Endothelial cell of umbilical vein (primary cell): ENCODE data around the gene LITAFD. TPM values are rescaled to one million over a fixed set of nuclear protein-coding genes. Genes with fewer than 3 reads are reported as not detected.

Experiments used
- BruUV-seq: library from RNA; stranded (reverse); fragments of 400-500 nt; replicated peaks from 2 replicates; lab custom pipeline; 2021; lab: Mats Ljungman, UMichigan
- CTCF ChIA-PET: fragments of 300-600, 350-600 bp; sonication (Branson Sonifier 250); formaldehyde crosslinking; loops from one replicate; lab custom pipeline; 2021; ENCODE audit warnings: antibody characterized with exemption, inconsistent platforms; lab: Charles Lee
- POLR2A ChIA-PET: fragments of 300-600, 350-600 bp; sonication (Branson Sonifier 250); formaldehyde crosslinking; loops from one replicate; lab custom pipeline; 2021; ENCODE audit warnings: antibody characterized with exemption, inconsistent platforms; lab: Charles Lee
- DNase-seq: peaks from one replicate; pipeline ENCODE4 v3.0.0-alpha.2; 2011; ENCODE audit warnings: low read depth, low spot score
- FAIRE-seq: peaks from 2 replicates; lab custom pipeline; 2011; peaks lifted over from hg19 to GRCh38; lab: Jason Lieb, UNC
- H2AFZ ChIP-seq: 2 replicates; pipeline ENCODE4 v1.6.0; 2012; ENCODE audit warnings: low read depth, low read length, control low read depth, inconsistent platforms
- H3K27ac ChIP-seq: 2 replicates; pipeline ENCODE4 v1.5.1; 2011; ENCODE audit warnings: low read depth, mild to moderate bottlenecking, control low read depth, low read length, moderate library complexity; ENCODE audit not compliant: insufficient read depth
- H3K27me3 ChIP-seq, 2 experiments: 2 replicates each; pipeline versions ENCODE4 v1.6.0 to v1.6.1; 2011; ENCODE audit warnings: low read length in 2 of 2, mixed read lengths in 1 of 2; ENCODE audit not compliant: control insufficient read depth in 2 of 2, insufficient read depth in 2 of 2
- H3K36me3 ChIP-seq, 2 experiments: 2 replicates in 1 of 2; 3 replicates in 1 of 2; pipeline ENCODE4 v1.5.1; 2011; ENCODE audit warnings: low read length in 2 of 2, mild to moderate bottlenecking in 1 of 2, moderate library complexity in 1 of 2; ENCODE audit not compliant: control insufficient read depth in 2 of 2, insufficient read depth in 2 of 2; ENCODE audit errors: extremely low read depth in 1 of 2
- H3K4me1 ChIP-seq: 3 replicates; pipeline ENCODE4 v1.5.1; 2011; ENCODE audit warnings: mild to moderate bottlenecking, low read length; ENCODE audit not compliant: control insufficient read depth, insufficient read depth; ENCODE audit errors: extremely low read depth
- H3K4me2 ChIP-seq: 2 replicates; pipeline ENCODE4 v1.6.1; 2011; ENCODE audit warnings: low read length, control low read depth, mixed read lengths; ENCODE audit not compliant: insufficient read depth
- H3K4me3 ChIP-seq, 3 experiments: fragments of 200-600 bp in 1 of 3; sonication (generic), shearing (Covaris generic) in 1 of 3; replicated peaks in 1 of 3; 2 replicates each; pipeline ENCODE4 v1.5.1; 2011 to 2016; ENCODE audit warnings: control low read depth in 3 of 3, low read length in 3 of 3, mild to moderate bottlenecking in 2 of 3, inconsistent platforms in 1 of 3, low read depth in 1 of 3, moderate library complexity in 1 of 3; ENCODE audit not compliant: insufficient read depth in 1 of 3
- H3K79me2 ChIP-seq: 2 replicates; pipeline ENCODE4 v1.6.0; 2012; ENCODE audit warnings: low read length, inconsistent platforms; ENCODE audit not compliant: control insufficient read depth, insufficient read depth
- H3K9ac ChIP-seq: replicated peaks from 2 replicates; pipeline ENCODE3; 2011; ENCODE audit warnings: low read length, control low read depth; ENCODE audit not compliant: insufficient read depth; ENCODE audit errors: extremely low read depth
- H3K9me1 ChIP-seq: replicated peaks from 3 replicates; pipeline ENCODE4 v1.6.0; 2011; ENCODE audit warnings: mild to moderate bottlenecking, low read length; ENCODE audit not compliant: control insufficient read depth, insufficient read depth; ENCODE audit errors: extremely low read depth
- H3K9me3 ChIP-seq: replicated peaks from 2 replicates; pipeline ENCODE4 v1.5.1; 2012; ENCODE audit warnings: low read length, inconsistent platforms; ENCODE audit not compliant: control insufficient read depth, insufficient read depth
- H4K20me1 ChIP-seq: replicated peaks from 2 replicates; pipeline ENCODE3; 2011; ENCODE audit warnings: mild to moderate bottlenecking, low read length; ENCODE audit not compliant: control insufficient read depth, insufficient read depth; ENCODE audit errors: extremely low read depth
- EZH2 ChIP-seq: IDR thresholded peaks from 2 replicates; pipeline ENCODE4 v1.6.1; 2012; ENCODE audit warnings: borderline replicate concordance, low read depth, mild to moderate bottlenecking, moderate library complexity, low read length, inconsistent platforms; ENCODE audit not compliant: severe bottlenecking
- GATA2 ChIP-seq: IDR thresholded peaks from 2 replicates; pipeline ENCODE4 v1.7.0; 2011; ENCODE audit warnings: low read depth, mild to moderate bottlenecking, moderate library complexity, mixed read lengths, low read length; ENCODE audit not compliant: insufficient read length, insufficient read depth
- JUN ChIP-seq: IDR thresholded peaks from 2 replicates; pipeline ENCODE4 v1.6.1; 2011; ENCODE audit warnings: borderline replicate concordance, low read depth; ENCODE audit not compliant: insufficient read length, insufficient read depth
- MAX ChIP-seq: IDR thresholded peaks from 2 replicates; pipeline ENCODE4 v1.6.1; 2011; ENCODE audit not compliant: insufficient read depth, insufficient read length
- MYC ChIP-seq: IDR thresholded peaks from one replicate; pipeline ENCODE4 v1.6.1; 2011; ENCODE audit warnings: mild to moderate bottlenecking, low read depth, low read length
- POLR2A ChIP-seq: IDR thresholded peaks from 2 replicates; pipeline ENCODE4 v1.6.1; 2012; ENCODE audit warnings: low read depth, mild to moderate bottlenecking, control low read depth, low read length
- POLR2AphosphoS5 ChIP-seq: IDR thresholded peaks from 2 replicates; pipeline ENCODE4 v1.6.1; 2012; ENCODE audit warnings: low read depth, mild to moderate bottlenecking, control low read depth, low read length, moderate library complexity; ENCODE audit not compliant: insufficient read depth
- dilution Hi-C: fragments of 300-500 bp; cut with MboI; formaldehyde crosslinking; loops from one replicate; pipeline ENCODE4 v1.15.0; 2019; ENCODE audit warnings: low sequenced_read_pairs; ENCODE audit not compliant: extremely low pct_ligation_motif_present
- intact Hi-C: fragments of 100-400 bp; cut with micrococcal nuclease; formaldehyde crosslinking; loops from one replicate; pipeline ENCODE4 v1.10.0; 2022
- polyA plus RNA-seq, 4 experiments: library from polyadenylated mRNA; depleted of rRNA in 3 of 4; stranded (reverse) in 3 of 4; unstranded in 1 of 4; fragments of >200 nt; gene quantifications; 2 replicates each; pipeline versions ENCODE4 v1.2.1 to v1.2.3, GENCODE V29; 2011 to 2012; ENCODE audit warnings: missing spikeins in 1 of 4
- total RNA-seq: library from RNA; stranded (reverse); gene quantifications from 2 replicates; pipeline ENCODE4 v1.2.3, GENCODE V29; 2021

The LITAFD gene
- total and polyA plus RNA-seq, 2 donors (not counting 3 experiments of a cell fraction or from before 2014, with no cell fraction given), result not detected

- Histone ChIP-seq H3K9me3 (no peaks in the 10 kb centered on the region), H4K20me1 (no peaks in the 10 kb centered on the region), H3K9me1 (no peaks in the 10 kb centered on the region), H3K27me3 (no peaks in the 10 kb centered on the region), H2AFZ (no peak overlapping the region), H3K36me3 (peaks cover 0 to 2% of the 10 kb centered on the region in 2 experiments), H3K4me1 (peaks cover 8% of the 10 kb centered on the region), H3K79me2 (peaks cover 45% of the 10 kb centered on the region), H3K4me3 (no peak overlapping the region), H3K9ac (no peak overlapping the region), H3K27ac (no peak overlapping the region), H3K4me2 (no peak overlapping the region)
- ChIA-PET POLR2A (interaction anchor here (0.8 kb wide), 1 partner anchor 9 kb away, joined by 8 read pairs; no protein-coding TSS in a partner anchor), CTCF (interaction anchor here (0.7 kb wide), 1 partner anchor 18 kb away, joined by 3 read pairs; no protein-coding TSS in a partner anchor)
- FAIRE-seq (no peak), DNase-seq (no peak)
- dilution Hi-C loops (no loop called here), intact Hi-C loops (no loop called here)
- no TSS peak for BruUV-seq
- TF ChIP-seq MYC, result no peak
- TF ChIP-seq POLR2A, result no peak
- no peak for TF ChIP-seq EZH2
- TF ChIP-seq GATA2, result no peak
- TF ChIP-seq JUN, result no peak
- TF ChIP-seq POLR2AphosphoS5, result no peak
- no peak for TF ChIP-seq MAX
Observed at GRCh38 chr16:8861563-8862308, 20.4 kb upstream of the LITAFD start.
